Activated CD4-positive, alpha-beta T cell treated with anti-CD3 and anti-CD28 coated beads, Interleukin-2, Interleukin-4, amounts not matched to agents 100 ng/mL and 50 ng/mL, durations not matched to agents 16 hours and 8 hours (primary cell): ENCODE measurements around the gene MARK3.
A peak's percentile ranks its signal among the peaks of the same experiment; 100 is the strongest.

Experiments used
- DNase-seq: peaks from one replicate; pipeline ENCODE4 v3.0.0-alpha.2; 2020; ENCODE audit warnings: low spot score

Gene MARK3

DNA sequence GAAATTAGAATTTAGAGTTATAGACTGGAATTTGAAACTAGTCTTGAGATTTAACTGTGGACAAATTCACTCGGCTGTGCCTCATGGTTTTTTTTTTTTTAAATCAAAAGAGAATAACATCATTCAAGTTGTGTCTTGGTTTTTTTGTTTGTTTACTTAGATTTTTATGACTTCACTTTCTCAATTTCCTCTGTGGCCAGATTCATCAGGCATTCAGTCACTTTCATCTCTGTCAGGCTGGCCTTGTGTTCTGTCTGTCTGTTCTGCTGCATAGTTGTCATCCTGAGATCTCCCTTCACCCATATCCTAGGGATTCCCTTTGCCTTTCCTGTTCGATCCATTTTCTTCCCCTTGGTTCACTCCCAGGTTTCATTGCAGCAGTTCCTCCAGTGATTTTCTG, 10.0 kb downstream of the MARK3 start:
- no peak for DNase-seq

GRCh38 chr14:103396463-103396862, 11.2 kb downstream of the MARK3 start:
- no peak for DNase-seq

GRCh38 chr14:103398427-103399195, 13.4 kb downstream of the MARK3 start:
- DNase-seq: no peak

DNA sequence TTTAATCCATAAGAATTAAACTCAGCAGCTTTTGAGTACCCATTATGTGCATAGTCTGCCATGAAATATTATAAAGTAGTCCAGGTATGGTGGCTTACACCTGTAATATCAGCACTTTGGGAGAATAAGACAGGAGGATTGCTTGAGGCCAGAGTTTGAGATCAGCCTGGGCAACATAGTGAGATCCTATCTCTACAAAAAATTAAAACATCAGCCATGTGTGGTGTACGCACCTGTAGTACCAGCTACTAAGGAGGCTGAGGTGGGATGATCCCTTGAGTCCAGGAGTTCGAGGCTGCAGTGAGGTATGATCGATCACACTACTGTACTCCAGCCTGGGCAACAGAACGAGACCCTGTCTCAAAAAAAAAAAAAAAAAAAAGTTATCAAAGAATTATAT, 15.3 kb downstream of the MARK3 start:
- no peak for DNase-seq

- DNase-seq: peak; percentile 39
Measured at GRCh38 chr14:103401223-103402214, 16.3 kb downstream of the MARK3 start.

DNA sequence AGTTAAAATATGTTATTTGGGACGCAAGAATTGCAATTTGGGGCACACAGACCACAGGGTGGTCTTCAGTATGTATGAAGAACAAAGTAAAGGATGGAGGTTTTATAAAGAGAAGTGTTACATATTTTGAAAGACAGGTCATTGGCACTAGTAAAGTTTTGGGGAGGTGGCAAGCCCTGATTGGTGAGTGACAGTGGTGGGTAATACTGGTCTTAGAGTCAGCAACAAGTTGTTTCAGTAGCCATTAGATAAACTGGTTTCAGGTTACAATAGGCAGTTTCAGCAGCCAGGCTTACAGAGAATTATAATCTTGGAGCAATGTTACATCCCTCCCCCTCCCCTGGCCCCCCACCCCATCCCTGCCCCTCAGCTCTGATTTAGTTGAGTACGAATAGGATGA, 17.5 kb downstream of the MARK3 start:
- DNase-seq: no peak

GRCh38 chr14:103404032-103404918, 19.1 kb downstream of the MARK3 start:
- DNase-seq: no peak

DNA sequence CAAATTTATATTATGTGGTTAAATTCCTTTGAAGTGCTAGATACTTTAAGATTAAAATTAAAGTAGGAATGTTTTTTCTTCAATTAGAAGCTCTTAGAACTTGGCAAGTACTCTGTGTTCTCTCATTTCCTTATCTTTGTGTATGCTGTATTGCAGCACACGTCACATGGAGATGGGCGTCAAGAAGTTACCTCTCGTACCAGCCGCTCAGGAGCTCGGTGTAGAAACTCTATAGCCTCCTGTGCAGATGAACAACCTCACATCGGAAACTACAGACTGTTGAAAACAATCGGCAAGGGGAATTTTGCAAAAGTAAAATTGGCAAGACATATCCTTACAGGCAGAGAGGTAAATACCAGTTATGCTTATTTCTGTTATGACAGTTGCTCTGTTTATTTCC, 19.7 kb downstream of the MARK3 start:
- DNase-seq: no peak

DNA sequence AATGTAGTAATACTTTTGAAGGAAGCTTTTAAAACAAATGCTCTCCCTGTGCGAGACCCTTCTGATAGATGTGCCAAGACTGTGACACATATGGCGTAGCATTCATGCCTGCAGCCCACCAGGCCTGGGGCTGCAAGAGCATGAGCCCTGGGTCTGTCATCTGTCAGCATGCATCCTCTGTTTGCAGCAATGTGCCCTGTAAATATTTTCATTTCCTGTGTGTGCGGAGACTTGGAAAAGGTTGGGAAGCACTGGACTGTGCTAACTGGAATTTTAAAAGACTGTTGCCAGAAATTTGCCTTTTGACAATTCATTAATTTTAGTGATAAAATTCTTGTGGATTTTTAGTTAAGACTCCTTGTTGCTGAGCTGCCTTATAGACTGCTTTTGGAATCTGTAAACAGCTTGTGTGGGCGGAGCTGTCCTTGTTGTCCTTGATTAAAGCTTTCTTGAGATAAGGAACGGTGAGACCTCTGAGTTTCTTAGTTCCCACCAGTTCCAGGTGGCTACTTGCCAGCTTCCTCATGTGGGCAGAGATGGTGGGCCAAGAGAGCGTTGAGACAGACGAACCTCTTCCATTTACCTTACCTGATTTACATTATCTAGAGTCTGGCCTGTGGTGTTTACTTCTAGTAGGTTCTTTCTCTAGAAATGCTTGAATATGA, 23.4 kb downstream of the MARK3 start:
- no peak for DNase-seq

GRCh38 chr14:103416916-103417315, 31.7 kb downstream of the MARK3 start:
- no peak for DNase-seq

- DNase-seq: peak; percentile 34
Measured at GRCh38 chr14:103418481-103418818, 33.2 kb downstream of the MARK3 start.

DNA sequence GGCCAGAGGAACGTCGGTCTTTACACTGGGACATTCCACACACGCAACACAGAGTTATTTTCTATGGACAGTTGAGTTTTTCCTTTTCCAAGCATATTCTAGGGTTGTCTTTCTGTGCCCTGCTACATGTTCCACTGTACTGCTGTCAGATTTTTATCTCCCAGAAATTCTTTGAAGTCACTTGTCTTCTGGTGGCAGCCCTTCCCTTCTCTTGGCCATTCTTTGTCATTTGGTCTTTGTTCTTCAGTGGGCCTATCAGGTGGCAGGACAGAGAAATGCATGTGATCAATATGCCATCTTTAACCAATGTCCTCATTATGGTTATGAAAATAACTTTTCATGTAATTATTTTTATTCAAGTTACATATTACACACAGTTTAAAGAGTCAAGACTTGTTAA, 36.3 kb downstream of the MARK3 start:
- DNase-seq: no peak

DNA sequence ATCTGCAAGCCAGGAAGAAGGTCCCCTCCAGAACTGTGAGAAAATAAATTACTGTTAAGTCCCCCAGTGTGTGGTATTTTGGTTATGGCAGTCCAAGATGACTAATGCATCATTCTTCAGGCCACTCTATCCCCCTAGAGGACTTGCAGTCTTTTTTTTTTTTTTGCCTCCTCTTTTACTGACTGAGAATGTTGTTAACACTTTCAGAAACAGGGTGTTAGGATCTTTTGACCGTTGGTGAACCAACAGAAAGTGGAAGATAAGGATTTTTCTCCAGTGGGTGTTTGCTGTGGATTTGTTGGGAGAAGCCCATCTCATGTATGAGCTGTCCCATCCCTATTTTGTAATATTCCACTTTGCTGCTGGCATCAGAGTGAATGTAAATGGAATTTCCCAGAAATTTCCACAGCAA, 37.8 kb downstream of the MARK3 start:
- DNase-seq: no peak

- DNase-seq: peak; percentile 50
Measured at GRCh38 chr14:103427485-103428443, 42.5 kb downstream of the MARK3 start.

DNA sequence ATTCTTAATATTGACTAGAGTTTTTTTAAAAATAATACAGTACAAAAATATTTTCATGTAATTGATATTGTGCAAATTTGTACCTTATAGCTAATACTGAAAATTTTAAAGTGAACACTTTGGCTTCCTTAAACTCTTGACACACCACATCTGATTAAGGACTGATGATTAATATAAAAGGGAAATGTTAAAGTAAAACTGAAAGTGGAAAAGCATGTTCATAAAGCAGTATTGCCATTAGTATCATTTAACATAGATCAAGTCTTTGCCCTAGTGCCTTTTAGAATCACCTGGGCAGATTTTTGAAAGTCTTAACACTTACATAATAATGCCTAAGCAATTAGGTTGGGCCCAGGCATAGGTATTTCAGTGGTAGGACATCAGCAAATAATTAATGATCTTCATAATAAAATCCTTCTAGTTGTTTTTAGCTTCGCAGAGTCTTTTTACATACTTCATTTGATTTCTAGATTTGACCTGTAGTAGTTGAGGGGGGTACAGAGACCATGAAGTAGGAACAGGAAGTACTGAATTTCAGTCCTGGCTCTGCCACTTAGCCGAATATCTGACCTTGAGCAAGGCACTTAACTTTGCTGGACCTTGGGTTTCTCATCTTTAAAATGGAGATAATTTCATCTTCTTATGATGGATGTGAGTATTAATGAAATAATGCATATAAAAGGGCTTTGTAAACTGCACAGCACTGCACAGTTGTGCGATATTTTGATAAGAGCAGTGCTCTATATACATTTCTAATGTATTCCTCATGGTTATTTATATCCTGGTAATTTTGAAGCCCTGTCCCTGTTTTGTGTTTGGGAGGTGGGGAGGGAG, 43.7 kb downstream of the MARK3 start:
- no peak for DNase-seq

DNA sequence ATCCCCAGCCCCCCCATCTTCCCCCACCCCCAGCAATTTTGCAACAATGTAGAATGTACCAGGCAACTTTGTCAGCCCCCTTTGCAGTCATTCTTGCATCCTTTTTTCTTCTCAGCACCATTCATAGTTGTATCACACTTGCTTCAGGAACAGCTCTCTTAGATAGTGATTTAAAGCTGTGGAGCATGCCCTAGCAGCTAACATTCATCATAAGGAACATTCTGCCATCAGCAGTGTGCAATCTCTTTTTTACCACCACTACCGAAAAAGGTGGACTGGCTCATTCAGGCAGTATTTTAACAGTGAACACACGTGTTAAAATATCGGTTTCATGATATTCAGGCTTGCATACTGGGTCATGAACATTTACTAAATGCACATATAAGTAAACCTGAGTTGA, 45.1 kb downstream of the MARK3 start:
- DNase-seq: no peak

- no peak for DNase-seq
Measured at GRCh38 chr14:103432627-103433026, 47.4 kb downstream of the MARK3 start.

DNA sequence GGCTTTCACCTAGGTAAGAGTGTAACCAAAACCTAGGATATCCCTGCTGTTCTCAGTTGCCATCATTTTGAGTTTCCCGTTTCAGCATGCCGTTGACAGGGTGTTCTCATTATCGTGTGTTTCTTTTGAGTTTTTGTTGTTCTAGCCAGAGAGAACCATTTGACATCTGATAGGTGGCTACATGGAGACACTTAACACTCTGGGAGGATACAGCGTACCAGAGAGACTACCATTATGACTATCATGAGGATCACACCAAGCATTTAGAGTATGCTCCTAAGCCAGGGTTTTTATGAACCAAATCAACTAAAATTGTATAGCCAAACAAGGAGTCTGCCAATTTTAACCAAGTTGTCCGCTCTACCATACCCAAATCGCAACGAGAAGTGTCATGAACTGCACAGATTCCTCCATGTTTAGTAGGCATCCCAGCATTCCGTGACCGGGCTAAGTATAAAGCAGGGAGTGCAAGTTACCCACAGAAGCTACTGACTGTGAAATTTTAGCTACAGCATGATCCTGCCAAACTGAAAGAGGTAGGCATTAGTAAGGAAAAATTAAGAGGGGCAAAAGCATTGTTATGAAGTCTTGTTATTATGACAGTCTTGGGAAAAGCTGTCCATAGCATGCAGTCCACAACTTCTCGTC, 48.8 kb downstream of the MARK3 start:
- no peak for DNase-seq

GRCh38 chr14:103434868-103435442, 49.7 kb downstream of the MARK3 start:
- no peak for DNase-seq
